ENCODE data around the gene CHST14.

DNA sequence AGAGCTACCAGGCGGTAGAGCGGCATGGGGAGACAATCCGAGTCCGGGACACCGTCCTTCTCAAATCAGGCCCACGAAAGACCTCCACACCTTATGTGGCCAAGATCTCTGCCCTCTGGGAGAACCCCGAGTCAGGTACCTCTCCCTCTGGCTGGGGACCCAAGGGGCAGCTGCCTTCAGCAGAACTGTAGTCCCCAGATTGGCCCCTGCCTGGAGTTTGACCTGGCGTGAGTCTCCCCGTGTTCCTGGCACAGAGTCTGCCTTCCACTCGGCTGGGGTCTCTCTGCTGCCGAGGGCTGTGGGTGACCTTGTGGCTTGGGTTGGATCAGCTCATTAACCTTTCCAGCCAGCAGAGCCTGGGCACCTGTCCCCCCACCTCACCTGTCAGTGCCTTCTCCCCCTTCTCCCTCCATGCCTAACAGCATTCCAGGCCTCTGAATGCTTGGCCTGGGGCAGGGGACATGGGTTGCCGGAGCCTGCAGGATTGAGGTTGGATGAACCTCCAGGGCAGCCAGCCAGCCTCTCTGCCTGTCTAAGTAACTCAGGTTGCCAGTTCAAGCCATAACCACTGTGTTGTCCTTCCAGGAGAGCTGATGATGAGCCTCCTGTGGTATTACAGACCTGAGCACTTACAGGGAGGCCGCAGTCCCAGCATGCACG, 6.8 kb upstream of the CHST14 start:
- TF ChIP-seq POLR2AphosphoS5 (IDR thresholded peaks at IDR 0.05) (no peak), CTCF (IDR thresholded peaks at IDR 0.05 in 8 of 11, conservative IDR thresholded peaks at IDR 0.05 in 3 of 11) (no peak)
